HG02973 (cell line): ENCODE data around the gene BCL7C.

Experiments used
- ATAC-seq: cut with Tn5 transposase; IDR thresholded peaks from one replicate; pipeline ENCODE4 v1.9.1; 2021; ENCODE audit warnings: moderate library complexity; ENCODE audit not compliant: unreplicated experiment

BCL7C gene

DNA sequence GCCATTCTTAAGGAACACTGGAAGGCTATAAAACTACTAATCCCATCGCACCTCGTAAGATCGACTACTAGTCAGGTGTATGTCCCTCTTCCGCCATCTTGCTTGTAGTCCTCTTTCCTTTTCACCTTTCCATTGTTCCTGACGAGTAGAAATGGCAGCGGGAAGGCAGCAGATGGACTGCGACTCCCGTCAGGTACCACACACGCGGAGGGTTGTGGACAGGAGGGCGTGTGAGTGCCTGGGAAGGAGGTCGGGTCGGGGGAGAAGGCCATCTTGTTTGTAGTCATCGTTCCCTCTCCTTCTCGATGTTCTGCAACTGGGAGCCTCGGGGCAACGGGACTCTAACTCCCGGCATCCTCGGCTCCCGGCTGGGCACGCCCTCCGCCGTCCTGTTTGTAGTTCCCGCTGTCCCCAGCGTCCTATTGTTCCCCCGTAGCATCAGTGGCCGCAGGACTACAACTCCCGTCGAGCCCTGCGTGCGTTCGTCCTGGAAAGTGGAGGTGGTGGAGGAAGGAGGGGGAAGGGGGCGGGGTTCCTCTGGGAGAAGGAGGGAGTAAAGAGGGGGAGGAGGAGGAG lies 29.2 kb upstream of the BCL7C start:
- ATAC-seq: peak; percentile 69

DNA sequence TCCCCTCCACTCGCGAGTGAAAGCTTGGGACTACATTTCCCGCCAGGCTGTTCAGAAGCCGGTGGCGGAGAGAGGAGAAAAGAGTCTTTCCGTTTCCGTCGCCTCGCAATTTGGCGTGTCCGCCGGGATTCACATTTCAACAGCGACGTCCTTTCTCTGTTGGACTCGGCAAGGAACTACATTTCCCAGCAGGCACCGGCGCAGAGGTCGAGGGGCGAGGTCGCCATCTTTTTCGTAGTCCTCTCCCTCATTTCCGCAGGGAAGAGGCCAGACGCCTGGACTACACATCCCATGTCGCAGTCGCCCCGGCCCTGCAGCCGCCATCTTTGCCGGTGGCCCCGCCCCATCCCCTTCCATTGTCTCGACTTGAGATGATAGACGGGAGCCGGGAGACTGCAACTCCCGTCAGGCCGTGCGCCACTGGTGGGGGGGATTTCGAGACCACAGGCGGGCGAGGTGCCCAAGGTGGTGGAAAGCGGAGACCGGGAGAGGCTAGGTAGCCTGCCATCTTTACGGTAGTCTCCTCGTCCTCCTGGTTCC lies 28.6 kb upstream of the BCL7C start:
- peak; percentile 69 for ATAC-seq

DNA sequence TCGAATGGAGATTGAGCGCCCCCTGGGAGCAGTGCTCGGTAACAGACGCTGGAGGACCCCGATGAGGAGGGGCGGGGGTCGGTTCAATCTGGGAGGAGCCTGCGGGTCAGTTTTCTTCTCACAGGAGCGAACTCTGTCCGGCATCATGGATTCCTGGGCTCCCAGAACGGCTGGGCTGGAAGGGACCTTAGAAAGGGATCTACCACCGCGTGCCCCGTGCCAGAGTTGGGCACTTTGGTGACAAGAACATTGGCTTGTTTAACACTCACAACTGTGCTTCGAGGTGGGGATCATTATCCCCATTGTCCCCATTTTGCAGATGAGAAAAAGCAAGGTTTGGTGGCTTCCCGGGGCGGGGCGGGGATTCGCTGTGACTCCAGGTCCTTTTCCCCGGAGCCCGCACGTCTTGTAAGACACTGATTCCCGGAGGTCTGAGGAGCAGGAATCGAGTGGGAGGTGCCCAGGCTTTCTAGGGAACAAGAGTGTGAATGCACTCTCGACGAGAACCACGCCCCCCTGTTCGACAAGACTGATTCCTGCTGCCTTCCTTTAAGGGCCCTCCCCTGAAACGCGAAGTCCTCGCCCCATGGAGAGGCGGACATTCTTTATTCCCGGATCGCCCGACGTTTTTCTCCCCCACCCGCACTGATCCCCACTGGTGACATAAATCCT lies 28.0 kb upstream of the BCL7C start:
- ATAC-seq: no peak

DNA sequence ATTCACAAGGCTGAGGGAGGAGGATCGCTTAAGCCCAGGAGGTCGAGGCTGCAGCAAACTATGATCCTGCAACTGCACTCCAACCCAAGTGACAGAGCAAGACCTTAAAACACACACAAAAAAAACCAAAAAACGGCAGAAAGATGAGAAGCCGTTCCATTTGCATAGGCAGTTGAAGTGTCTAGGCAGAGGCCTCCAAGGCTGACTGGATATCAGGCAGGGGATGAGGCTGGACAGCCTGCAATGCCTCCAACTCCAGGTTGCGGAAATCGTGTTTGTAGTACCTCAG lies 27.5 kb upstream of the BCL7C start:
- ATAC-seq: no peak

DNA sequence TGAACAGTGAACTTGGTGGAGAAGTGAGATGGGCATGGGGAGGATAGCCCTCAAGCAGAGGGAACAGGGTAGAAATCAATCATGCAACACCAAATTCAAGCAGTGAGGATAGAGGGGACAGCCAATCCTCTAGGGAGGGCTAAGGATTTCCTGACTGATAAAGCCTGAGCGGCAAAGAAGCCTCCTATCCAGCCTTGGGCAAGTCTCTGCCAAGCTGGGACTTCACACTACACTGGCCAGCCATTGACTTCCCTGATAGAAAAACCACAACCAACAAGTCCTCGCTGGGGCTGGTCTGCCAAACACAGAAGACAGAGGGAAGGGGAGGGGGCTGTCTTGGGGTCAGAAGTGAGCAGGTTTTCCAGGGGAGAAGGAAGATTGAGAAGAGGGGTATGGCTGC lies 27.0 kb upstream of the BCL7C start:
- no peak for ATAC-seq

DNA sequence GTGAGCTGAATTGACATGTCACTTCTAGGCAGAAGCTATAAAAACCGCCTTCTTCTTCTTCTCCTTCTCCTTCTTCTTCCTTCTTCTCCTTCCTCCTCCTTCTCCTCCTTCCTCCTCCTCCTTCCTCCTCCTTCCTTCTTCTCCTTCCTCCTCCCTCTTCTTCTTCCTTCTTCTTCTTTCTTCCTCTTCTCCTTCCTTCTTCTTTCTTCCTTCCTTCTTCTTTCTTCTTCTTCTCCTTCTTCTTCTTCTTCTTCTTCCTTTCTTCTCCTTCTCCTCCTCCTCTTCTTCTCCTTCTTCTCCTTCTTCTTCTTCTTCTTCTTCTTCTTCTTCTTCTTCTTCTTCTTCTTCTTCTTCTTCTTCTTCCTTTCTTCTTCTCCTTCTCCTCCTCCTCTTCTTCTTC lies 24.7 kb upstream of the BCL7C start:
- no peak for ATAC-seq

DNA sequence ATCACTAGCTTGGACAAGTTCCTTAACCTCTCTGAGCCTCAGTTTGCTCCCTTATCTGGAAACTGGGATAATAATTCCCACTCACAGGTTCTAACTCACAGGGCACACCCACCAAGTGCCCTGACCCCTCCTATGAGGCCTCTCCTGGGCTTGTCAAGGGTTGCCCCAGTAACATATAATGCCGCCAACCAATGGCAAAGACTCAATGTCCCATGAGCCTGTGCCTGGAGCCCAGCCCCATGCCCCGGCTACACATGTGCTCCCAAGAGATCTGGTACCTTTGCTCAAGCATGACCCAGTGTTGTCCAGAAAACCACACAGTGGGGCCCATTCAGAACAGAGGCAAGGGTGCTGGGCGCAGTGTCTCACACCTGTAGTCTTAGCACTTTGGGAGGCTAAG lies 21.0 kb upstream of the BCL7C start:
- ATAC-seq: no peak

DNA sequence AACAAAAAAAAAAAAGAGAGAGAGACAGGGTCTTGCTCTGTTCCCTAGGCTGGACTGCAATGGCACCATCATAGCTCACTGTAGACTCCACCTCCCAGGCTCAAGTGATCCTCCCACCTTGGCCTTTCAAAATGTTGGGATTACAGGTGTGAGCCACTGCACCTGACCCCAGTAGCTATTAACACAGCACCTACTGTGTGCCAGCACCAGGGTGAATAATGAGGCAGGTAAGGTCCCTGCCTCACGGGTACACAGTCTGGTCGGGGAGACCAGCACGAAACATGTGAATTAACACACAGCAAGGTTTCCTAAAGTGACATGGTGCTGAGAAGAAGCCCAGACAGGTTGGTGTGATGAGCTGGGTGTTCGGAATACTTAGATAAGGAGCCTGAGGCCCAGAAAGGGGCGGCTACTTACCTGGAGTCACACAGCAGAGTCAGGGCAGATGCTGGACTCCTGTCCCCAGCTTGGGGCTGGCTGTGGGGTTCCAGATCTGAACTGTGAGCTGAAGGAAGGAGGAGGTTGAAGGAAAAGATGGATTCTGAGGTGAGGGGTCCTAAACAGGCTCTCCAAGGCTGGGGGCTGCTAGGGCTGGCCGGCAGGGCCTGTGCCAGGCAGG lies 19.0 kb upstream of the BCL7C start:
- ATAC-seq: no peak

DNA sequence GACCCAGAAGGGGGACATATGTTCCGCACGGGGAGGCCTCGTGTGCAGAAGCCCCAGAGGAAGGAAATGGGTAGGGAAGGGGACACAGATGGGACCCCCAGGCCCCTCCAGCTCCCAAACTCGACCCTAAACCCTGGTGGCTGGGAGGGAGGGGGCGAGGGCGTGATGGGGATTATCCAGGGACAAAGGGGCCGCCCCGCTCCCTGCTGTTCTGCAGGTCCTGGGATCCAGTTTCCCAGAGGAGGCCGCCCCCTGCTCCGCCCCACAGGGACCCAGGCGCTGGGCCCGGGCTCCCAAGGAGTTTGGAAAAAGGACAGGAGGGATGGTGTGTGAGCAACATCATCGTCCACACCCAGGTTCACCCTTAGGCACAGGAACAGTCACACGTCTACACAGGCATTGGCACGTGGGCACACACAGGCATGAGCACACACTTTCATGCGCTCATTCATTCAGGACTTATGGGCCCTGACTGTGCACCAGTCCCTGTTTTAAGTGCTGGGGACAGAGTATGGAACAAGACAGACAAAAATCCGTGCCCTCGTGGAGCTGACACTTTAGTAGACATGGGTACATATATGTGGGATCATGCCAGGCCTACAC lies 16.7 kb upstream of the BCL7C start:
- no peak for ATAC-seq

DNA sequence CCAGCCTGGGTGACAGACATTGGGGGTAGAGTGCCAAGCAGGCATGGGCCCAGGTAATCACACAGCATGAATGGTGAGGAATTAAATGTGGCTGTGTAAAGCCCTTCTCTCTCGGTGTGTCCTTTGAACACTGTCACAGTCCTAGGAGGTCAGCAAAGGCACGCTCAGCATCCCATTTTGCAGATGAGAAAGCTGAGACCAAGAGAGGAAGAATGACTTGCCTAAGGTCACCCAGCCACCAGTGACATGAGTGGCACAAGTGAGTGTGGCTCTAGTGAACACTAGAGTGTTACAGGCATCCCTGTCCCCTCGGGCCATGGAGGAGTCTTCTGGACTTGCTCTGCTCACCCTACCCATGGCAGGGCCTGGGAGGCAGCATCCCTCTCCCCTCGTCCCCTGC lies 13.2 kb upstream of the BCL7C start:
- no peak for ATAC-seq

DNA sequence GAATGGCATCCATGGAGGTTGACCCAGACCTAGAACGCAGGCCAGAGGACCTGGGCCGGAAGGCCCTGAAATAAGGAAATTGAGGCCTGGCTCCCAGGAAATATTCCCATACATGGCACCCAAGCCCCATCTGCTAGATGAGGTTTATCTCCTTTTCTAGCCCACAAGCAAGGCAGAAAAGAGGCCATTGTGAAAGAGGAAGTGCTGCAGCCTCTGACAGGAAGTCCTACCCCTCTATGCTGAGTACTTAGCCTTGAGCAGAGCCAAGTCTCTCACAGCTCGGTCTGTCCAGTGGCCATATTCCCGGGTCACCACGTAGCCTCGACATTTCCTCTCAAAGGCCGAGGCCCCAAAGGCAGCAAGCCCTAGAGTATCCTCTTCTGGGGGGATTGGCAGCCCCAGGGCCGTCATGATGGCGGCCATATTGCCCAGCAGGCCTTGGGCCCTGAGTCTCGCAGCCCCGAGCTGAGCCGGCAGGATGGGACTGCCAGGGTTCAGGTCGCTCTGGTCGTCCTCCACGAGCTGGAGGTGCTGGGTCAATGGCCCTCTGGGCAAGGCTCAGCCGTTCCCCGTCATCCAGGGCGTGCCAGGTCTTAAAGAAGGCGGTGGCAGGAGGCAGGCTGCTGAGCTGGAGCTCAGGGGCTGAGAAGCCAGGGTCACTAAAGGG lies 10.4 kb upstream of the BCL7C start:
- no peak for ATAC-seq

DNA sequence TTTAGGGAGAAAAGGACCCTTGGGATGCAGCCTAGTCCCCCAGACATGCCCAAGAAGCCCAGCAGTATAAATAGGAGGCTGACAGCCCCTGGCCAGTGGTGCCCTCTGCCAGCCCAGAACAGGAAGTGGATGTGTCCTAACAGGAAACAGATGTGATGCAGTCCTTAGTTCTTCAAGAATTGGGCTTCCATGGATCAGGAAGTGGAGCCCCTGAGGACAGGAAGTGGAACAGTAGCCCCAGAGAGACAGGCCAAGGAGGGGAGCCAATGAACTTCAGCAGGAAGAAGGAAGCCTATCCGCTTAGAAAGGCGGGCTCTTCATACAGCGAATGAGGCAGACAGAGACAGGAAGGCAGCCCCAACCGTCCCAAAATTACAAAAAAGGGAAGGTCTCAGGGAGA lies 9.7 kb upstream of the BCL7C start:
- ATAC-seq: no peak

DNA sequence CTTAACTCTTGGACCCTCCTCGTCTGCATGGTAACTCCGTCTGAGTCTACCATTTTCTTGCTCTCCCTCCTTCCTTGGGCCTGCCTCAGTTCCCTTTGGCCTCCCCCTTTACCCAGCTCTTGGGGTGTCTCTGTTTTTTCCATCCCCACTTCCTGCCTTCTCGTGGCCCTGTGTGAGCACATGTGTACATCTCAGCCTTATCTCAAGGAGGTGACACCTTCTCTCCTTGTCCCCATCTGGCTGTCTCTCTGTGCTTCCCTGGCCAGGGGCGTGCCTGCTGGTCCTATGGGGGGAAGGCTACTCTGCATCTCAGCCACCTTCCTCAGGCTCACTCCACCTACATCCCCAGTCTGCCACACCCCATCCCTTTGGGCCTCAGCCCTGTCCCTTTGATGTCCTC lies 9.1 kb upstream of the BCL7C start:
- ATAC-seq: no peak

DNA sequence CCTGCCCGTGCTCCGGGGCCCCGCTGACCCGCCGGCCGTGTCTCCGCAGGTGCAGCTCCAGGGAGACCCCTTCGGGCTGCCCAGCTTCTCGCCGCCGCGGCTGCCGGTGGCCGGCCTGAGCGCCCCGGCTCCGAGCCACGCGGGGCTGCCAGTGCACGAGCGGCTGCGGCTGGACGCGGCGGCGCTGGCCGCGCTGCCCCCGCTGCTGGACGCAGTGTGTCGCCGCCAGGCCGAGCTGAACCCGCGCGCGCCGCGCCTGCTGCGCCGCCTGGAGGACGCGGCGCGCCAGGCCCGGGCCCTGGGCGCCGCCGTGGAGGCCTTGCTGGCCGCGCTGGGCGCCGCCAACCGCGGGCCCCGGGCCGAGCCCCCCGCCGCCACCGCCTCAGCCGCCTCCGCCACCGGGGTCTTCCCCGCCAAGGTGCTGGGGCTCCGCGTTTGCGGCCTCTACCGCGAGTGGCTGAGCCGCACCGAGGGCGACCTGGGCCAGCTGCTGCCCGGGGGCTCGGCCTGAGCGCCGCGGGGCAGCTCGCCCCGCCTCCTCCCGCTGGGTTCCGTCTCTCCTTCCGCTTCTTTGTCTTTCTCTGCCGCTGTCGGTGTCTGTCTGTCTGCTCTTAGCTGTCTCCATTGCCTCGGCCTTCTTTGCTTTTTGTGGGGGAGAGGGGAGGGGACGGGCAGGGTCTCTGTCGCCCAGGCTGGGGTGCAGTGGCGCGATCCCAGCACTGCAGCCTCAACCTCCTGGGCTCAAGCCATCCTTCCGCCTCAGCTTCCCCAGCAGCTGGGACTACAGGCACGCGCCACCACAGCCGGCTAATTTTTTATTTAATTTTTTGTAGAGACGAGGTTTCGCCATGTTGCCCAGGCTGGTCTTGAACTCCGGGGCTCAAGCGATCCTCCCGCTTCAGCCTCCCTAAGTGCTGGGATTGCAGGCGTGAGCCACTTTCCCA lies 8.4 kb upstream of the BCL7C start:
- ATAC-seq: no peak

DNA sequence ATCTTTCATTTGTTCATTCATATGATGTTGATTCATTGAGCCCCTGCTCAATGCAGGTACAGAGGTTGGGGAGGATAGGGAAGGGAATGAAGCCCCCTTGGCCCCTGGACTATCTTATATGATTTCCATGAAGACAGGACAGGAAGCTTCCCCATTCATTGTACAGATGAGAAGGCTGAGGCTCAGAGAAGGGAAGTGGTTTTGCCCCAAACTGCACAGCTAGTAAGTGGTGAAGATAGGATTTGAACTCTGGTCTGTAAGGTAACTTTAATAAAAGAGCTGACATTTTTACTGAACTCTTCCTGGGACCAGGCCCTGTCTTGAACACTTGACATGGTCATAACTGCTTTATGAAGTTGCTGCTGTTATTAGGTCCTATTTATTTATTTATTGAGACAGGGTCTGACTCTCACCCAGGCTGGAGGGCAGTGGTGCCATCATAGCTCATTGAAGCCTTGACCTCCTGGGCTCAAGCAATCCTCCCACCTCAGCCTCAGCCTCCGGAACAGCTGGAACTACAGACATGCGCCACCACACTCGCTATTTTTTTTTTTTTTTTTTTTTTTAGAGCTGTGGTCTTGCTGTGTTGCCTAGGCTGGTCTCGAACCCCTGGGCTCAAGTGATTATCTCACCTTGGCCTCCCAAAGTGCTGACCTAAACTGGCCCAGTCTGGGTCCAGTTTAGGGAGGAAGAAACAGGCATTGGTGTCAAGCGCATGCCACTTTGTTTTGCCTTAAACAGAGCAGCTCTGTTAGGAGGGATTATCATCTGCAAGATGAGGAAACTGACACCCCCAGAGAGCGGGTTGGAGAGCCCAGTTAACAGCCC lies 7.5 kb upstream of the BCL7C start:
- ATAC-seq: no peak

DNA sequence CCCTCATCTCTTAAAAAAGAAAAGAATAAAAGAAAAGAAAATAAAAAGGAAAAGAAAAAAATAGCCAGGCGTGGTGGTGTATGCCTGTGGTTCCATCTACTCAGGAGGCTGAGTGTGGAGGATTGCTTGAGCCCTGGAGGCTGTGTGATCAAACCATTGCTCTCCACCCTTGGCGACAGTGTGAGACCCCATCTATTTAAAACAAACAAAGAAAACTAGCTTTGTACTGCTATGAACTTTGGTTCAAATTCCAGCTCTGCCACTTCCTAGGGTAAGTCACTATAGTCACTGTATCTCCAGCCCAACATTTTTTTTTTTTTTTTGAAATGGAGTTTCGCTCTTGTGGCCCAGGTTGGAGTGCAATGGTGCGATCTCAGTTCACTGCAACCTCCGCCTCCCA lies 6.7 kb upstream of the BCL7C start:
- ATAC-seq: no peak

DNA sequence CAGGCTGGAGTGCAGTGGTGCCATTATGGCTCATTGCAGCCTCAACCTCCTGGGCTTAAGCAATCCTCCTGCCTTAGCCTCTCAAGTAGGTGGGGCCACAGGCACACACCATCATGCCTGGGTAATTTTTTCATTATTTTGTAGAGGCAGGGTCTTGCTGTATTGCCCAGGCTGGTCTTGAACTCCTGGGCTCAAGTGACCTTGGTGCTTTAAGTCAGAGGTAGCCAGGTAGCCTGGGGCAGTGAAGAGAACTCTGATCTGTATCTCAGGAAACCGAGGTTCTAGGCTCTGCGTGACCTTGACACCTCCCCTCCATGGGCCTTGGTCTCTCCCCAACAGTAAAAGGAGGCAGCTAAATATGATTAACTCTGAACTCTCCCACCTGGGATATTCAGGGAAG lies 5.9 kb upstream of the BCL7C start:
- no peak for ATAC-seq

DNA sequence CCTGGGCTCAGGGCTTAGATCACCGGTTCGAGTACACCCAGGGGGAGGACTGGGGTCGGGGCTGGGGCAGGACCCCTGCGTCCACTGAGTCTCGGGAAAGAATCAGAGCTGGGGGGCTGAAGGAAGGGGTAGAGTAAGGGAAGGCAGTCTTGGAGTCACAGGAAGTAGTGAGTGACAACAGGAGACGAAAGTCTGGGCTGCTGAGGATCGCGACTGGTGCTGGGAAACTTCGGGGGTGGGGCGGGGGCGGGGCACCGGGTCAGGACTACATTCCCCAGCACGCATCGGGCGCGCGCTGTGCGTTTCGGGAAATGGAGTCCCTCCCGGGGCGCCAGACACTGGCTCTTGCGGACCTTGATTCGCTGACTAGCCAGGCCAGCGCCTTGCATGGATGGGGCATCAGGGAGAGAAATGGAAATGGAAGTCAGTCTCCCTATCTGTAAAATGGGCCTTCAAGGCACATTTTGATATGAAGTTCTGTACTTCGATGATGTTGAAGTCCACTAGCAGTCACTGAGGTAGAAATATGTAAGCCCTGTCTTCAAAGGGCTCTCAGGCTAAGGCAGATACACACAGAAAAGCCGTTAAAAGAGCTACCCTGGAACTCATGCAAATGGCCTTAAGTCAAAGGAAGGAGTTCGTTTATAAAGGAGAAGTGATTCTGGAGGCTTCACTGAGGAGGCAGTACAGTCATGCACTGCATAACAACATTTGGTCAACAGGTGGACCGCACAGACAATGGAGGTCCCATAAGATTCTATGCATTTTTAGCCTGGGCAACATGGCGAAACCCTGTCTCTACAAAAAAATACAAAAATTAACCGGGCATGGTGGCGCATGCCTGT lies 3.2 kb upstream of the BCL7C start:
- ATAC-seq: no peak
